Thymus (tissue), 11 donors: ENCODE results near the gene PLXNB1. TPM values are rescaled to one million over a fixed set of nuclear protein-coding genes. Genes with fewer than 3 reads are reported as not detected.
A peak's percentile ranks its signal among the peaks of the same experiment; 100 is the strongest.

Experiments
- DNase-seq, 9 donors: peaks; one replicate each; pipeline ENCODE4 v3.0.0-alpha.2; 2013; ENCODE audit warnings: low spot score in 9 of 9, low read depth in 6 of 9, missing footprints in 1 of 9
- H3K27ac ChIP-seq, 2 donors: one replicate each; pipeline ENCODE4 v1.5.1; 2013; ENCODE audit warnings: control low read depth in 1 of 2, low read depth in 1 of 2, low read length in 1 of 2, mild to moderate bottlenecking in 1 of 2, moderate library complexity in 1 of 2
- H3K27me3 ChIP-seq, 2 donors: one replicate each; pipeline ENCODE4 v1.5.1; 2013; ENCODE audit warnings: low read length in 1 of 2; ENCODE audit not compliant: control insufficient read depth in 2 of 2, insufficient read depth in 1 of 2
- H3K36me3 ChIP-seq, 2 donors: one replicate each; pipeline ENCODE4 v1.5.1; 2013; ENCODE audit warnings: low read length in 1 of 2, mild to moderate bottlenecking in 1 of 2, moderate library complexity in 1 of 2; ENCODE audit not compliant: control insufficient read depth in 2 of 2, insufficient read depth in 2 of 2
- H3K4me1 ChIP-seq, 2 donors: one replicate each; pipeline ENCODE4 v1.5.1; 2013; ENCODE audit warnings: low read length in 2 of 2; ENCODE audit not compliant: control insufficient read depth in 2 of 2, insufficient read depth in 2 of 2
- H3K4me3 ChIP-seq, 2 donors: one replicate each; pipeline ENCODE4 v1.5.1; 2013; ENCODE audit warnings: low read length in 2 of 2, control low read depth in 1 of 2, mild to moderate bottlenecking in 1 of 2
- H3K9me3 ChIP-seq, 2 donors: one replicate each; pipeline ENCODE4 v1.5.1; 2013; ENCODE audit warnings: low read length in 1 of 2, mild to moderate bottlenecking in 1 of 2; ENCODE audit not compliant: control insufficient read depth in 2 of 2, insufficient read depth in 1 of 2
- WGBS: extraction: QIAGEN DNeasy Blood & Tissue Kit; methylation state at CpG from one replicate; pipeline ENCODE4 v1.1.7; 2013; 5-methylcytosine and 5-hydroxymethylcytosine counted together
- polyA plus RNA-seq: library from polyadenylated mRNA; stranded (reverse); fragments of 200-250 nt; gene quantifications from one replicate; pipeline ENCODE4 v1.2.3, GENCODE V29; 2013
- total RNA-seq: library from RNA; stranded (reverse); fragments of 120-200 nt; gene quantifications from one replicate; pipeline ENCODE4 v1.2.4, GENCODE V29; 2013
- donor health status: healthy.

PLXNB1 gene
- total and polyA plus RNA-seq, 2 donors = 7.7 to 112 TPM

- Histone ChIP-seq H3K27ac (no peak overlapping the region), H3K27me3 (no peaks in the 10 kb centered on the region), H3K4me1 (peaks cover 6 to 9% of the 10 kb centered on the region in 2 donors), H3K36me3 (peaks cover 29 to 44% of the 10 kb centered on the region in 2 donors), H3K9me3 (no peaks in the 10 kb centered on the region), H3K4me3 (no peak overlapping the region)
- DNase-seq = no peak
- 94% methylated on average over 1 of the region's 1 CpG for WGBS
These were observed 21.4 kb upstream of the PLXNB1 start for GRCh38 chr3:48451270-48451669.

- Histone ChIP-seq H3K4me1 (peaks cover 18% of the 10 kb centered on the region in 2 donors), H3K27me3 (no peaks in the 10 kb centered on the region), H3K9me3 (no peaks in the 10 kb centered on the region), H3K27ac (peak within 1 kb of the TSS; percentile 56 to 78), H3K36me3 (peaks cover 26 to 29% of the 10 kb centered on the region in 2 donors), H3K4me3 (peak within 1 kb of the TSS; percentile 86 to 97)
- DNase-seq = peak in 6 of 9 donors; percentile 53 to 87 (median 70)
- WGBS = under 1% methylated on average over 91 of the region's 91 CpGs
These were observed 16.7 kb upstream of the PLXNB1 start, which contains the start of gene ATRIP for GRCh38 chr3:48446425-48447193. Gene ATRIP (plus strand): TSS chr3:48446737. CDS start chr3:48446846, 109 bp downstream.

GRCh38 chr3:48446043-48446424 is 16.1 kb upstream of the PLXNB1 start:
- no peaks in the 10 kb centered on the region for H3K9me3 ChIP-seq
- no peak for DNase-seq
- peaks cover 22 to 23% of the 10 kb centered on the region in 2 donors for H3K4me1 ChIP-seq
- peak overlapping the region; percentile 86 to 97 for H3K4me3 ChIP-seq
- 19% methylated on average over 6 of the region's 6 CpGs for WGBS
- H3K27me3 ChIP-seq = no peaks in the 10 kb centered on the region
- H3K36me3 ChIP-seq = peaks cover 28 to 31% of the 10 kb centered on the region in 2 donors
- peak overlapping the region; percentile 56 to 78 for H3K27ac ChIP-seq

GRCh38 chr3:48445277-48445882 is 15.5 kb upstream of the PLXNB1 start:
- Histone ChIP-seq H3K4me3 (no peak overlapping the region), H3K27ac (no peak overlapping the region)
- WGBS = 94% methylated on average over 6 of the region's 6 CpGs

GRCh38 chr3:48441940-48442339 is 12.1 kb upstream of the PLXNB1 start:
- Histone ChIP-seq H3K36me3 (peaks cover 28% of the 10 kb centered on the region in 2 donors), H3K4me3 (no peak overlapping the region), H3K4me1 (peaks cover 18 to 26% of the 10 kb centered on the region in 2 donors), H3K9me3 (no peaks in the 10 kb centered on the region), H3K27me3 (no peaks in the 10 kb centered on the region), H3K27ac (no peak overlapping the region)
- 94% methylated on average over 6 of the region's 6 CpGs for WGBS
- no peak for DNase-seq

More at GRCh38 chr3:48445277-48445882, 15.5 kb upstream of the PLXNB1 start:
- DNase-seq = no peak
- peaks cover 22 to 25% of the 10 kb centered on the region in 2 donors for H3K4me1 ChIP-seq
- H3K27me3 ChIP-seq = no peaks in the 10 kb centered on the region
- peaks cover 28% of the 10 kb centered on the region in 2 donors for H3K36me3 ChIP-seq
- H3K9me3 ChIP-seq = no peaks in the 10 kb centered on the region

- DNase-seq = peak in 2 of 9 donors; percentile 18 to 21
- 3% methylated on average over 21 of the region's 21 CpGs for WGBS
These were observed 10.7 kb upstream of the PLXNB1 start for GRCh38 chr3:48440590-48440958.

GRCh38 chr3:48439820-48440589 is 10.1 kb upstream of the PLXNB1 start, which contains the start of the genes CCDC51 and TMA7:
Gene CCDC51 (minus strand): TSS chr3:48440119. CDS start chr3:48435128, 4,991 bp downstream.
Gene TMA7 (plus strand): TSS chr3:48440257. CDS start chr3:48440297, 40 bp downstream.
- Histone ChIP-seq H3K36me3 (peaks cover 28% of the 10 kb centered on the region in 2 donors), H3K9me3 (no peaks in the 10 kb centered on the region), H3K4me3 (peak within 1 kb of the TSS; percentile 69 to 85), H3K27ac (peak within 1 kb of the TSS; percentile 87 to 98), H3K4me1 (peaks cover 12 to 30% of the 10 kb centered on the region in 2 donors), H3K27me3 (no peaks in the 10 kb centered on the region)
- DNase-seq = peak; percentile 91 to 98 (median 94)
- WGBS = under 1% methylated on average over 54 of the region's 54 CpGs

More at GRCh38 chr3:48440590-48440958, 10.7 kb upstream of the PLXNB1 start:
- peak overlapping the region; percentile 87 to 98 for H3K27ac ChIP-seq
- no peaks in the 10 kb centered on the region for H3K9me3 ChIP-seq
- H3K36me3 ChIP-seq = peaks cover 28% of the 10 kb centered on the region in 2 donors
- no peaks in the 10 kb centered on the region for H3K27me3 ChIP-seq
- peaks cover 12 to 29% of the 10 kb centered on the region in 2 donors for H3K4me1 ChIP-seq
- H3K4me3 ChIP-seq = peak overlapping the region; percentile 69 to 85

- Histone ChIP-seq H3K9me3 (peaks cover 0 to 3% of the 10 kb centered on the region in 2 donors), H3K27ac (no peak overlapping the region), H3K4me1 (peaks cover 12 to 32% of the 10 kb centered on the region in 2 donors), H3K4me3 (no peak overlapping the region), H3K27me3 (no peaks in the 10 kb centered on the region), H3K36me3 (peaks cover 25 to 29% of the 10 kb centered on the region in 2 donors)
- no peak for DNase-seq
- WGBS = 97% methylated on average over 4 of the region's 4 CpGs
These were observed 7.9 kb upstream of the PLXNB1 start for GRCh38 chr3:48437812-48438211.
